H7 (cell line): Measurements from ENCODE around the gene SF3B3. TPM values are rescaled to one million over a fixed set of nuclear protein-coding genes. Genes with fewer than 3 reads are reported as not detected.

Experiments used
- DNase-seq: peaks from one replicate; pipeline ENCODE4 v3.0.0; 2012
- H3K27me3 ChIP-seq: 2 replicates; pipeline ENCODE4 v1.6.0; 2011; ENCODE audit warnings: mild to moderate bottlenecking, low read length; ENCODE audit not compliant: control insufficient read depth, insufficient read depth
- H3K36me3 ChIP-seq: replicated peaks from 2 replicates; pipeline ENCODE4 v1.5.1; 2011; ENCODE audit warnings: low read length; ENCODE audit not compliant: control insufficient read depth, insufficient read depth
- H3K4me3 ChIP-seq: 2 replicates; pipeline ENCODE4 v1.5.1; 2011; ENCODE audit warnings: low read depth, mild to moderate bottlenecking, control low read depth, low read length, moderate library complexity; ENCODE audit not compliant: insufficient read depth
- total RNA-seq: library from RNA; depleted of rRNA; stranded (reverse); fragments of >200 nt; shearing (Covaris generic); gene quantifications from 2 replicates; pipeline ENCODE4 v1.2.3, GENCODE V29; 2014

Gene SF3B3
- total RNA-seq, 1 experiment from 2014 or later, result 313 TPM

DNA sequence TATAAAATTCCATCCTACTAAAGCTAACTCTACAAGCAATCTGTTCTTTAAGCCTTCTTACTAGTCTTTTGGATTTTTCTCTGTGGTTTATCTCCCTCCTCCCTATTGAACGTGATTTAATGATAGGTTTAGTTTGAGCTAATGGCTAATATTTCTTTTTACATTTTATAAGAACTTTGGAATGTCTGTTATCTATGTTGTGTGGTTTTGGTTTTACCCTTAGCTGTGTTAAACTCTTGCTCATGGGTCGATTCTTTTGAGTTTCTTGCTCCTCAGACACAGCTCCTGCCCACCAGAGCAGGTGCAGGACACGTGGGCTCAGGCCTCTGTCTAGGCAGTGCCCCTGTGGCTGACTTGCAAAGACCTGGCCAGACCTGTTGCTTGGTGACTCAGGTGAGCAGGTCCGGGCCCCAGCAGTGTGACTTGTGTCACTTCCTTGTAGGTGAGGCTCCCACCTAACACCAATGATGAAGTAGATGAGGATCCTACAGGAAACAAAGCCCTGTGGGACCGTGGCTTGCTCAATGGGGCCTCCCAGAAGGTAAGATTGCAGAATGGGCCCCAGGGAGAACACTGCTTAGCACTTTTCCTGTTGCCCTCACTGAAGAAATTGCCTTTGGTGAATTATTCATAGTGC is 45.1 kb downstream of the SF3B3 start:
- Histone ChIP-seq H3K36me3 (peaks cover 85% of the 10 kb centered on the region), H3K4me3 (no peak overlapping the region), H3K27me3 (no peaks in the 10 kb centered on the region)
- DNase-seq, result no peak

DNA sequence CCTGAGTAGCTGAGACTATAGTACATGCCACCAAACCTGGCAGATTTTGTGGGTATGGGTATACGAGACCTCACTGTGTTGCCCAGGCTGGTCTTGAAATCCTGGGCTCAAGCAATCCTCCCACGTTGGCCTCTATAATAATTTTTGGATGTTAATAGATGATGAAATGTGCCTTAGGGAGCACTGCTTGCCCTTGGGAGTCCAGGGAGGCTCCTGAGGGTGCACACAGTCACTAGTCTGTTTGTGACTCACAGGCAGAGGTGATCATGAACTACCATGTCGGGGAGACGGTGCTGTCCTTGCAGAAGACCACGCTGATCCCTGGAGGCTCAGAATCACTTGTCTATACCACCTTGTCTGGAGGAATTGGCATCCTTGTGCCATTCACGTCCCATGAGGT is 46.1 kb downstream of the SF3B3 start:
- H3K36me3 ChIP-seq, result peaks cover 79% of the 10 kb centered on the region
- no peak for DNase-seq
- H3K4me3 ChIP-seq, result no peak overlapping the region
- H3K27me3 ChIP-seq, result no peaks in the 10 kb centered on the region

DNA sequence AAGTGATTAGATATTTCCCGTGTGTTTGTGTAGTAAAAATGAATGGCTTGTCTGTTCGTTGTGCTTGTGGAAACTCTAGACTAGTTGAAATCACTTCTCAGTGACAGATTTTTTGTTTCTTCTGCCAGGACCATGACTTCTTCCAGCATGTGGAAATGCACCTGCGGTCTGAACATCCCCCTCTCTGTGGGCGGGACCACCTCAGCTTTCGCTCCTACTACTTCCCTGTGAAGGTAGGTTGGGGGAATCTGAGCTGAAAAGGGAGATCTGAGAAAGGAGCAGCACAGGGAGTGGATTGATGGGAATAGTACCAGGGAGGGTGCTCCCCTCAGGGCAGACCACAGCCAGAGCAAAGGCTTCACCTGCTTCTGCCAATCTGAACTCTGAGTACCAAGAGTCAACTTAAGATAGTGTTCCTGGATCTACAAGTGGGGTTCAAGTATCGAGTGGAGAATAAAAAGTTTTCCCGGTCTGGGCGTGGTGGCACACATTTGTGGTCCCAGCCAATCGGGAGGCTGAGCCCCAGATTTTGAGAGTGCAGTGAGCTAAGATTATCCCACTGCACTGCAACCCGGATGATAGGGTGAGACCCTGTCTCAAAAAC is 47.5 kb downstream of the SF3B3 start:
- no peaks in the 10 kb centered on the region for H3K27me3 ChIP-seq
- DNase-seq, result no peak
- no peak overlapping the region for H3K4me3 ChIP-seq
- peaks cover 73% of the 10 kb centered on the region for H3K36me3 ChIP-seq

DNA sequence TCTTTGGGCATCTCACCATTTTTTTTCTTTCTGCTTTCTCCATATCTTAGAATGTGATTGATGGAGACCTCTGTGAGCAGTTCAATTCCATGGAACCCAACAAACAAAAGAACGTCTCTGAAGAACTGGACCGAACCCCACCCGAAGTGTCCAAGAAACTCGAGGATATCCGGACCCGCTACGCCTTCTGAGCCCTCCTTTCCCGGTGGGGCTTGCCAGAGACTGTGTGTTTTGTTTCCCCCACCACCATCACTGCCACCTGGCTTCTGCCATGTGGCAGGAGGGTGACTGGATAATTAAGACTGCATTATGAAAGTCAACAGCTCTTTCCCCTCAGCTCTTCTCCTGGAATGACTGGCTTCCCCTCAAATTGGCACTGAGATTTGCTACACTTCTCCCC is 48.0 kb downstream of the SF3B3 start:
- H3K4me3 ChIP-seq, result no peak overlapping the region
- H3K27me3 ChIP-seq, result no peaks in the 10 kb centered on the region
- DNase-seq, result no peak
- H3K36me3 ChIP-seq, result peaks cover 72% of the 10 kb centered on the region

DNA sequence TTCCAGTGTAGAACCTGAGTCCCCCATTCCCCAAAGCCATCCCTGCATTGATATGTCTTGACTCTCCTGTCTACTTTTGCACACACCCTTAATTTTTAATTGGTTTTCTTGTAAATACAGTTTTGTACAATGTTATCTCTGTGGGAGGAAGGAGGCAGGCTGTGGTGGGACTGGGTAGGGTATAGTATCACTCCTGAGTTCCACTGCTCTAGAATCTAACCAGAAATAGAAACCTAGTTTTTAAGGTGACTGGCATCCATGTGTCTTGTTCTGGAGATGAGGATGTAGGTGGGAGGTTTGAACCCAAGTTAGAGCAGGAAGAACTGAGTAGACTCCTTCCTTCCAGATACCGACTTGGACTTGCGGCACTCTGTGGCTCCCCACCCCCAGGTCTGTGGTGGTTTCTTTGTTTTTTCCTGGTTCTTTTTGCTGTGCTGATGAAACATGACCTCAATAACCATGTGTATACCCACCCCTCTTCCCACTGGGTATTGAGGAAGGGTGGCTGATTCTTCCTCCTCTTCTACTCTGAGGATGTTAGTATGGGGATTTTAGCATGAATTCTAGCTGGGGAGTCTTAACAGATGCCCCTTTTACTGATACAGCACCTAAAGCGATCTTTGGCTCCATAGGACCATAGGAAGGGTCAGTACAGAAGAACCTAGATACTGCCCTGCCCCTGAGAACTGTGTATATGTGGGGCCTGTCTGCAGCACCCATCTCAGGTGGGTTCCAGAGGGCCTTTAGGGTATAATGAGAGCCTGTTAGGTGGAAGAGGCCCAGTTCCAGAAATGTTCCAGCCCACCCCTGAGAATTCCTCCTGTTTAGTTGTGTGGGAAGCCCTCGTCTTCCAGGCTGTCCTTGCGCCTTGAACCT is 48.7 kb downstream of the SF3B3 start:
- peaks cover 65% of the 10 kb centered on the region for H3K36me3 ChIP-seq
- no peak for DNase-seq
- H3K4me3 ChIP-seq, result no peak overlapping the region
- no peaks in the 10 kb centered on the region for H3K27me3 ChIP-seq

DNA sequence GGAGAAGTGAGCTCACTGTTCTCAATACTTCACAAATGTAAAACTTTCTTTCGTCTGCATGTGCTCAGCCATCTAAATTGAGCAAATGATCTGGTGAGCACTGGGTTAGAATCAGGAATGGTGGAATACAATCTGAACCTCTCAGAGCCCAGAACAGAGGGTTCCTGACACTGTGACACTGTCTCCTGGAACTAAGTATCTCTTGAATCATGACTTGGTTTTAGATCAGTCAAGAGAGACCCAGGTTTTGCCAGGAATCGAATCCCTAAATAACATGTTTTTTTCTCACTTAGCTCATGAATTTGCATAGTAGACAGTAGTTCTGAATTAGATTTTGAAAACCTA is 49.3 kb downstream of the SF3B3 start:
- H3K4me3 ChIP-seq, result no peak overlapping the region
- no peak for DNase-seq
- peaks cover 61% of the 10 kb centered on the region for H3K36me3 ChIP-seq
- no peaks in the 10 kb centered on the region for H3K27me3 ChIP-seq

DNA sequence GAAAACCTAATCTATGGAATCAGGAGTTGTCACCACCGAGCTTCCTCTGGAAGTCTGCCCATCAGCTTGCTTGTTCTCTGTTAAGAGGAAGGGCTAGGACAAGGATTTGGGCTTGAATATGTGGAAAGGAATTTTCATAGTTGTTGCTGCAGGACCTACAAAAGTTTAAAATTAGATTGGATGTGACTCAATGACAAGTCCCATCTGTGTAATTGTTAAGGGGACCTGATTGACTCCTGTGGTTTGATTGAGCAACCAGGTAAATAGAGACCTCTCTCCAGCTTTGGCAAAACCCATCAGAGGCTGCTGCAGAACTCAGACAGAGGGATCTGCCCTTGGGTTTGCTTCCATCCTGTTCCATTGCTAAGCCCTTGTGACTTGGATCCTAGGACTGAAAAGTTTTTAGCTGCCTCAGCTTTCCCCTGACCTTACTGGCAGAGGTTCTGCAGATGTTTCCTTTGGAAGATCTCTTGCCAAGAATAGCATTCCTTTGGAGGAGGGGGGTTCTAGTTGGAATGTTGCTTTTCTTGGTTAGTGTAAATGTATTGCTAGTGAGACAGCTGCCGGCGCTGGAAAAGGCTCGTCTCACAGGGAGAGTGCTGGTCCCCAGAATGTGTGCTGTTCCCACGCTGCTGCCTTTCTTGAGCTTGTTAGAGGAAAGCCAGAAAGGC is 50.0 kb downstream of the SF3B3 start:
- no peak for DNase-seq
- Histone ChIP-seq H3K4me3 (no peak overlapping the region), H3K27me3 (no peaks in the 10 kb centered on the region), H3K36me3 (peaks cover 55% of the 10 kb centered on the region)

DNA sequence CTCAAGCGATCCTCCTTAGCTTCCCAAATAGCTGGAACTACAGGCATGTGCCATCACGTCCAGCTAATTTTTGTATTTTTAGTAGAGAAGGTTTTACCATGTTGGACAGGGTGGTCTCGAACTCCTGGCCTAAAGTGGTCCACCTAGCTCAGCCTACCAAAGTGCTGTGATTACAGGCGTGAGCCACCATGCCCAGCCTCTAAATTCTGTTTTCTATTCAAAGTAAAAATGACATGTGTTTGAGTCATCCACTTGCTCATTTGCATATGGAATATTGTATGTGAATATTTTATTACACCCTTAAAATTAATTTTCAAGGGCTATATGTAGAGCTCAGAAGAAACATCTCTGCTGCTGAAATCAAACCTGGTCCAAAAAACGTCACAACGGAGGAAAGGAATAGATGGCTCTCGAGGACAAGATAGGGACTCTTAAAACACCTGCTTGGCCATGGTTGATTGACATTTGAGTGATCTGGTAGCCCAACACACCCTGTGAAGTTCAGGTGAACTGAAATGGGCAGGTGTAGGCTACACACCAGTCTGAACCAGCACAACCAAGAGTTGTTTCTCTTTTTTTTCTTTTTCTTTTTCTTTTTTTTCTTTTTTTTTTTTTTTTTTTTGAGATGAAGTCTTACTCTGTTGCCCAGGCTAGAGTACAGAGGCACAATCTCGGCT is 51.1 kb downstream of the SF3B3 start:
- Histone ChIP-seq H3K36me3 (peaks cover 43% of the 10 kb centered on the region), H3K4me3 (no peak overlapping the region), H3K27me3 (no peaks in the 10 kb centered on the region)
- DNase-seq, result no peak

DNA sequence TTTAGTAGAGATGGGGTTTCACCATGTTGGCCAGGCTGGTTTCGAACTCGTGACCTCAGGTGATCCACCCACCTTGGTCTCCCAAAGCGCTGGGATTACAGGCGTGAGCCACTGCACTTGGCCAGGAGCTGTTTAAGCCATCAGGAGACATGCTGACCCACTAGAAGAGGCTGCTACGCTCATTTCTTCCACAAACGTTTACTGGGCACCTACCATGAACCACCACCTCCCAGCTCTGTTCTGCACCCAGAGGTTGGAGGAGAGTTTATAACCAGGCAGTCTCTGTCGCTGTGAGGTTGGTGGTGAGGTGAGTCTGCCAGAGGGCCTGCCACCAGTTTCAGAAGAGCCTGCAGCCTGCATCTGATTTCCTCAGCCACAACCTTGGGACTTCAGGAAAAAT is 51.8 kb downstream of the SF3B3 start:
- no peak overlapping the region for H3K4me3 ChIP-seq
- H3K36me3 ChIP-seq, result peaks cover 38% of the 10 kb centered on the region
- no peaks in the 10 kb centered on the region for H3K27me3 ChIP-seq
- no peak for DNase-seq

DNA sequence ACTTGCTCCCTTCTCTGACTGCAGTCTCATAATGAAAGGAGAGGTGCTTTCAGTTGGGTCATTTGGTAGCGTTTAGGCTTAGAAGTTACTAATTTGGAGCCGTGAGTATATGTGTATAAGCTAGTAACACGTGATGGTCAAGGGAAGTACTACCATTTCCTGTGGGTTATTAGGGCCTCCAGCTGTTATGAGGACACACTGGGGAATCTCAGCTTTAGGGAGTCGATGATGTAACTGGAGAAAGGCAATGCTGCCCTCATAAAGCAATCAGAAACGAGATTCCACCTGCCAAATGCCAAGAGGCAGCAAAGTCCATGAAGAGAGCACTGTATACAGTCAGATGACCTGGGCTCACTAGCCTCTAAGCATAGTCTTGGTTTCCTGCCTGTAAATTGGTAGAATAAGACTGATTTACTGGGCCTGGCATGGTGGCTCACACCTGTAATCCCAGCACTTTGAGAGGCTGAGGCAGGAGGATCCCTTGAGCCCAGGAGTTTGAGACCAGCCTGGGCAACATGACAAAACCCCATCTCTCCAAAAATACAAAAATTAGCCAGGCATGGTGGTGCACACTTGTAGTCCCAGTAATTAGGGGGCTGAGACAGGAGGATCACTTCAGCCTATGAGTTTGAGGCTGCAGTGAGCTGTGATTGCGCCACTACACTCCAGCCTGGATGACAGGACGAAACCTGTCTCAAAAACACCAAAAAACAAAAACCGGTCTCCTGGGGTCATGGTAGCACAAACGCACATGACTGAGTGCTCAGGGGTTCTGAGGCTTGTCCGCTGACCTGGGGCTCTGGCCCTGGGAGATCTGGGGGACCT is 53.0 kb downstream of the SF3B3 start:
- DNase-seq, result no peak
- Histone ChIP-seq H3K36me3 (peaks cover 26% of the 10 kb centered on the region), H3K4me3 (no peak overlapping the region), H3K27me3 (no peaks in the 10 kb centered on the region)

DNA sequence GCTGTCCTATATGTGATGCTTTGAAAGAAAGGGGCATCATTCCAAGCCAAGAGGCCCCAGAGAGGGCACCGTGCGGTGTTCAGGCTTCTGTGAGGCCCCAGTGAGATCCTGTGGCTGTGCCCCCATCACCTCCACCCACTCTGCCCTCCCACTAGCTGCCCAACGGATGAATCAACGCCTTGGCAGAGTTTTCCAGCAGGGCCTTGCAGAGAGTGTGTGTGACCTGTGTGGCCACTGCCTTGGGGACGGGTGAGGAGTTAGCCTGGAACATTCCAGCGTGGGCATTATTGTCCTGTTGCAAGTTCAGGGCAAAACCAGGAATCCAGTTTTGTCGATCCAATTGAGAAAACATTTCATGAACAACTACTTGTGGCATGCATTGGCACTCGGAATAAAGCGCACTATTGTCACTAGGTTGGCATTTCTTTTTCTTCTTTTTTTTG is 53.7 kb downstream of the SF3B3 start:
- no peaks in the 10 kb centered on the region for H3K27me3 ChIP-seq
- DNase-seq, result no peak
- no peak overlapping the region for H3K4me3 ChIP-seq
- peaks cover 20% of the 10 kb centered on the region for H3K36me3 ChIP-seq

DNA sequence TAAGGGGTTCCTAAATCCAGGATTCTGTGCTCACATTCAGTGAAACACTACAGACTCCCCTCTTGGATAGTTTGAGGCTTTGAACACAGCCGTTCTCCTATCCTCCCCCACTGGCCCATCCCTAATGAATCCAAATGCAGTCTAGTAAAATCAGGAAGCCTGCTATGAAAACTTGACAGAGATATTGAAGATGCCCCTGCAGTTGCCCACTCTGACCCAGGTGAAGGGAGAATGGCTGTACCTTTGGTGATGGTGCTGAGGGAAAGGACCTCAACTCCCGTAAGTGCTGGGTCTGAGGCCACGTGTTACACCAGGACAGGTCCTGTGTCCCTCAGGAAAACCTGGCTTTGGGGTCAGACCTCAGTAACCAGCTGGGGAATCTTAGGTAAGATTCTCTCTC is 54.4 kb downstream of the SF3B3 start:
- no peak for DNase-seq

DNA sequence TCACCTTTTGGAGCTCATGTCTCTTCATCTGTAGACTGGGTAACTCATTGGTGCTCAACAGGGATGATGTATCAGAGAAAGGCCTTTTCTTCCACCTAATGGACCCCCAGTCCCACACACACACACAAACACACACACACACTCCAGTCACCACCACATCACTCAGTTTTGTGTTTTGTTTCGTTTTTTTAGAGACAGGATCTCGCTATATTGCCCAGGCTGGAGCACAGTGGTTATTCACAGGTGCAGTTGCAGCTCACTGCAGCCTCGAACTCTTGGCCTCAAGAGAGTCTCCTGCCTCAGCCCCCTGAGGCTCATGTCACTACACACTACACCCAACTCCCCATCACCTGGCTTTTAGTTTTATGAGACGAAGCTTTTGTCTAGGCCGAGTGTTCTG is 55.6 kb downstream of the SF3B3 start:
- no peak overlapping the region for H3K4me3 ChIP-seq
- no peaks in the 10 kb centered on the region for H3K27me3 ChIP-seq
- no peak for DNase-seq
- H3K36me3 ChIP-seq, result peaks cover 3% of the 10 kb centered on the region

More for the DNA sequence above, 54.4 kb downstream of the SF3B3 start:
- Histone ChIP-seq H3K36me3 (peaks cover 13% of the 10 kb centered on the region), H3K4me3 (no peak overlapping the region), H3K27me3 (no peaks in the 10 kb centered on the region)
